GM12873 (cell line): ENCODE measurements around the gene THSD4.
A peak's percentile ranks its signal among the peaks of the same experiment; 100 is the strongest.

Source experiments
- CTCF ChIP-seq: IDR thresholded peaks from 2 replicates; pipeline ENCODE4 v1.5.1; 2012; ENCODE audit warnings: low read depth, mild to moderate bottlenecking, moderate library complexity, low read length, control low read depth; ENCODE audit not compliant: insufficient read depth; ENCODE audit errors: missing control alignments

THSD4 gene

DNA sequence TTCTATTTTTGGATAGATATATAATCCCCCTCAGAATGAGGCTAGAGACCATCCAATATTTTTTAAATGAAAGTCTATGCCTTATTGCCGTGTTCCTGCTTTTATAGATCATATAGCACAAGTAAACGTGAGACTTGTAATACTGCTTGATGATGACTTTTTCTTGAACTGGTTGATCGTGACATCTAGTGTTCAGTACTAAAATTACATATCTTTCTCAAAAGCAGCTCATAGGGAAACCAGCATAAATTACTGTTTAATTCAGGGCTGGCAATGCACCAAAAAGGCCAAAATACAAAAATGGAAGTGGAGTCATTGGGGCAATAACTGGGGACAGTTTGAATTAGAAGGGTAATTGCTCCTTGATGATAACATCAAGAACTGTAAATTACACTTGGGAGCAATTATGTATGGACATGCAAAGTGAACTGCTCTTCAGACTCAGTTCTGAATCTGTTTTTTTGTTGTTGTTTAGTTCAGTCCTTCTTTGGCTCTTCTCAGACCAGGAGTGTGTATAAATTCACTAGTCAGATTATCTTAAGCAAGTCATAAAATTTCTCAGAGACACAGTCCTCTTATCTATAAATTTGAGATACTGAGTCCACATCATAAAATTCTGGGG, 325.3 kb downstream of the THSD4 start:
- peak; percentile 49 for TF ChIP-seq CTCF

- TF ChIP-seq CTCF, result peak; percentile 83
Observed at GRCh38 chr15:71443538-71443937, 328.3 kb downstream of the THSD4 start.

DNA sequence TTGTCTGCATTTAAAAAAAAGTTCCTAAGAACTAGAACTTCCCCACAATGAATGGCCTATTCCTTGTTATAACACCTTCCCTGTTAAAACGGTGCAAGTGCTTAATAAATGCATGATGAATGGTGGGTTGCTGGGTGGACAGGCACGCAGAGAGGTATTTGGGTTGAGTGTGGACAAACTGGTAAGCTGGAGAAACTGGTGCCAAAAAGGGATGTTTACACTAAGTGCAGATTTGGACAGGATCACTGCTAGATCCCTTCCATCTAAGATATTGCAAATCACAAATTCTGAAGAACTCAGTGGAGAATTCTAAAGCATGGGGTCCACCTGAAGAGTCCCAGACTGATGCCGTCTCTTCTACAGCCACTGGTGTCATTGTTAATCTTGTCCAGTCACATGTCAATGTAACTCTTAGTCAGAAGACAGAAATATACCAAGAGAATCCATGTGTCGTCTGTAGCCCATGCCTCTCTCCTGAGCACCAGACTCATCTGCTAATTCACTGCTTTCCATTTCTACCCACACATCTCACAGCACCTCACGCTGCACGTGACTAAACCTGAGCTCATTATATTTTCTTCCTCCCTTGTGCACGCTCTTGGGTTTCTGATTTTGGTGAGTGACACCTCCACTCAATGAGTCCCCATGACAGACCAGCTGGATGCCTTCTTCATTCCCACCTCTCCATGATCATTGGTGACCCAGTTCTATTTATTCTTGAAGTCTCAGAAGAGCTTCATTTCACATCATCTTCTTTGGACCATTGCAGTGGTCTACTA, 328.9 kb downstream of the THSD4 start:
- TF ChIP-seq CTCF, result no peak

DNA sequence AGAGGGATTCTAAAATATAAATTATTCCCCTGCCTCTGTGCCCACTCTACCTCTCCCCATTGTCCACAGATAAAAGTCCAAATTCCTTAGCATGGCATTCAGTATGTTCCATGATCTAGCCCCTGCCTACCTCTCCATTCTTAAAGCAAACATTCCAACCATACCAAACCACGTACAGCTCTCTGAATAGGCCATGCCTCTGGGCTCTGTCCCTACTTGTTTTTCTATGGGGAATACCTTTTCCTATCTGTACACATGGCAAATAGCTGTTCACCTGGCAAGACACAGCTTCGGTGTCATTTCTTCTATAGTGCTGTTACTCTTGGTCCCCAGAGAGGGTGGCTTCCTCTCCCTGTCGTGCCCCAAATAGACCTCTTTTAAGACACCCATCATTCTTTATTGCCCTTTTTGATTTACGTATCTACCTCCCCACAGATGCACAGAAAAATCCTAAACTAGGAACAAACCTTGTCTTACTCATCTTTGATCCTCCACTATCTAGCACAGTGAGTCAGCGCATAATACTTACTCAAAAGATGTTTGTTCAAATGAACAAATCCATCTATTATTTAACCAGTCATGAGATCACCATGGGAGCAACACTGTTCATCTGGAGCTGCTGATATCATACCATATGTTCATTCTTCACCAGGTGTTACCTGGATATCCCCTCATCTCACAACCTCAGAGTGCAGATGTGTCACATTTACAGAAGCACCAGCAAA, 329.8 kb downstream of the THSD4 start:
- TF ChIP-seq CTCF, result no peak

- no peak for TF ChIP-seq CTCF
Observed at GRCh38 chr15:71447328-71448250, 332.3 kb downstream of the THSD4 start.

DNA sequence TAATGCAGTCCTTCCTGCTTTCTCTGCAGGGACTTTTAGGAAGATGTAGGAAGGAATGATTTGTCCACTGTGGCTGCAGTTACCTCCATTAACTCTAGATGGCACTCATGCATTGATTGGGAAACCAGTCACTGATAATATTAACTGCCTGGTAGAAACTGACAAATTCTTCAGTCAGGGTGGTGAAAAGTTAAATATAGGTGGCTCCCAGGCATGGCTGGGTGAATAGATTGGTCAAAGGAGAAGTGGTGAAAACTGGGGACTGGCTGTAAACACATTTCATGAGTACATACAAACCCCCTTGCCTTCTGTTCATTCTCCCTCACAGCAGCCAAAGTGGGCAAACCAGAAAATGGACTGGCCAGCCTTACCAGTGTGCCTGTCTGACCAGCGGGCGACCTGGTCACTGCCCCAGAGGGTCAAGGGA, 333.4 kb downstream of the THSD4 start:
- peak; percentile 91 for TF ChIP-seq CTCF

DNA sequence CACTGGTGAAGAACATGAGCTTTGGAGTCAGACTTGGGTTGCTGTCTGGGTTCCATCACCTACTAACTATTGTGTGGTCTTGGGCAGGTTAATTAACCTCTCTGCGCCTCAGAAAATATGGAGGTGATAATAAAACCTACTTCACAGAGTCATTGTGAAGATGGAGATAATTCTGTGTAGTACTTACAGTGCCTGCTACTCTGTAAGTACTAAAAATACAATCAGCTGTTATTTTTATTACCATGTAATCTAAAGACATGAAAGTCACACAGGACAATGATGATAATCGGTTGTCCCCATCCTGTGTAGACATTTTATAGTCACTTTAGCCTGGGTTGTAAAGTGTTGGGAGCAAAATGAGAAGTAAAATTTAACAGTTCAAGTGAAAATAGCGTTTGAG, 334.1 kb downstream of the THSD4 start:
- TF ChIP-seq CTCF, result no peak
